Limb (tissue), 2 donors: Measurements from ENCODE around the gene ANKRD1.
"Not testable (repeated sequence)": the region's sequence is repeated elsewhere in the genome, so short reads cannot be mapped to it uniquely, and the experiment has no call there.

Experiments used
- DNase-seq, 2 donors: peaks; one replicate each; pipeline ENCODE4 v3.0.0-alpha.2; 2016; ENCODE audit errors: extremely low spot score in 2 of 2

The ANKRD1 gene

GRCh38 chr10:90920986-90921666 lies at the start of gene ANKRD1:
ANKRD1 (minus strand) TSS chr10:90921087; CDS start chr10:90921027, 60 bp downstream.
- peak in 1 of 2 donors; percentile 32 for DNase-seq

GRCh38 chr10:90969947-90970673 lies 49.2 kb upstream of the ANKRD1 start:
- no peak for DNase-seq

- no peak for DNase-seq
These were observed 48.2 kb upstream of the ANKRD1 start for GRCh38 chr10:90969121-90969534.

- no peak for DNase-seq
These were observed 47.6 kb upstream of the ANKRD1 start for GRCh38 chr10:90968328-90969081.

- DNase-seq, result no peak
These were observed 47.0 kb upstream of the ANKRD1 start for GRCh38 chr10:90967865-90968264.

GRCh38 chr10:90966146-90966545 lies 45.3 kb upstream of the ANKRD1 start:
- DNase-seq, result no peak

- DNase-seq, result no peak
These were observed 44.8 kb upstream of the ANKRD1 start for GRCh38 chr10:90965720-90966119.

GRCh38 chr10:90964781-90965465 lies 44.0 kb upstream of the ANKRD1 start:
- no peak for DNase-seq

GRCh38 chr10:90963331-90963730 lies 42.4 kb upstream of the ANKRD1 start:
- no peak for DNase-seq

- no peak for DNase-seq
These were observed 39.5 kb upstream of the ANKRD1 start for GRCh38 chr10:90960355-90960814.

GRCh38 chr10:90959826-90960225 lies 38.9 kb upstream of the ANKRD1 start:
- no peak for DNase-seq

GRCh38 chr10:90958781-90959180 lies 37.9 kb upstream of the ANKRD1 start:
- no peak for DNase-seq

- DNase-seq, result no peak
These were observed 26.4 kb upstream of the ANKRD1 start for GRCh38 chr10:90947030-90947960.

GRCh38 chr10:90945491-90946070 lies 24.7 kb upstream of the ANKRD1 start:
- no peak for DNase-seq

GRCh38 chr10:90944749-90945148 lies 23.9 kb upstream of the ANKRD1 start:
- no peak for DNase-seq

GRCh38 chr10:90942980-90943379 lies 22.1 kb upstream of the ANKRD1 start:
- not testable (repeated sequence) for DNase-seq

- no peak for DNase-seq
These were observed 18.8 kb upstream of the ANKRD1 start for GRCh38 chr10:90939648-90940047.

- DNase-seq, result no peak
These were observed 18.2 kb upstream of the ANKRD1 start for GRCh38 chr10:90939116-90939515.

- DNase-seq, result no peak
These were observed 16.9 kb upstream of the ANKRD1 start for GRCh38 chr10:90937645-90938258.

- no peak for DNase-seq
These were observed 15.4 kb upstream of the ANKRD1 start for GRCh38 chr10:90936276-90936659.
